T-helper 2 cell treated with Interferon-gamma antibody and Interleukin-4, amounts not matched to agents 5 μg/mL and 100 μg/mL, for 36 hours (primary cell): ENCODE measurements around the gene CATSPERB.
A peak's percentile ranks its signal among the peaks of the same experiment; 100 is the strongest.
"Not testable (repeated sequence)": the region's sequence is repeated elsewhere in the genome, so short reads cannot be mapped to it uniquely, and the experiment has no call there.

Experiments used
- DNase-seq: peaks from one replicate; pipeline ENCODE4 v3.0.0; 2021; ENCODE audit warnings: low spot score
- H3K27ac Mint-ChIP-seq: one replicate; pipeline ENCODE4 v1.8.0; 2021; ENCODE audit warnings: mild to moderate bottlenecking, mixed read lengths
- H3K27me3 Mint-ChIP-seq: one replicate; pipeline ENCODE4 v1.8.0; 2021; ENCODE audit warnings: low read depth, mixed read lengths
- H3K36me3 Mint-ChIP-seq: one replicate; pipeline ENCODE4 v1.8.0; 2021; ENCODE audit warnings: low read depth, mixed read lengths
- H3K4me1 Mint-ChIP-seq: one replicate; pipeline ENCODE4 v1.8.0; 2021; ENCODE audit warnings: low read depth, mixed read lengths
- H3K4me3 Mint-ChIP-seq: one replicate; pipeline ENCODE4 v1.8.0; 2022; ENCODE audit warnings: mild to moderate bottlenecking, moderate library complexity, mixed read lengths
- H3K9me3 Mint-ChIP-seq: one replicate; pipeline ENCODE4 v1.8.0; 2021; ENCODE audit warnings: mixed read lengths

CATSPERB gene

GRCh38 chr14:91606851-91607250, 125.0 kb downstream of the CATSPERB start:
- no peak for DNase-seq
- Mint-ChIP-seq H3K9me3 (no peaks in the 10 kb centered on the region), H3K27ac (no peak overlapping the region)

DNA sequence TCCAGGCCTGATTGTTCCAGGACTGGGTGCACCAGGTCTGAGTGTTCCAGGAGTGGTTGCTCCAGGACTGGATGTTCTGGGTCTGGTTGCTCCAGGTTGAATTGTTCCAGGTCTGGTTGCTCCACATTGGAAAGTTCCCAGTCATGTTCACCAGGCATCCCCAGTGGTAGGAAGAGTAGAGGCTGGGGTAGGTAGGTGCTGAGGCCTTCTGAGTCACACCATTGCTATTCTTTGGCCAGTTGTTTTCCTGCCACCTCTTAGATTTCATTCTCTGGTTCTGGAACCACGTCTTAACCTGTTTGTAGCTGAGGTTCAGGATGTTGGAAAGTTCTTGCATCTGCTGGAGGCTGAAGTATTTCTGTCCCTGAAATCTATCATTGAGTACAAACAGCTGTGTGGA, 127.3 kb downstream of the CATSPERB start:
- H3K27ac Mint-ChIP-seq, H3K27me3 Mint-ChIP-seq, H3K9me3 Mint-ChIP-seq, H3K4me3 Mint-ChIP-seq, DNase-seq, H3K36me3 Mint-ChIP-seq, H3K4me1 Mint-ChIP-seq: not testable (repeated sequence)

More at GRCh38 chr14:91606851-91607250, 125.0 kb downstream of the CATSPERB start:
- Mint-ChIP-seq H3K4me1 (no peaks in the 10 kb centered on the region), H3K36me3 (no peaks in the 10 kb centered on the region), H3K27me3 (no peaks in the 10 kb centered on the region), H3K4me3 (no peak overlapping the region)

DNA sequence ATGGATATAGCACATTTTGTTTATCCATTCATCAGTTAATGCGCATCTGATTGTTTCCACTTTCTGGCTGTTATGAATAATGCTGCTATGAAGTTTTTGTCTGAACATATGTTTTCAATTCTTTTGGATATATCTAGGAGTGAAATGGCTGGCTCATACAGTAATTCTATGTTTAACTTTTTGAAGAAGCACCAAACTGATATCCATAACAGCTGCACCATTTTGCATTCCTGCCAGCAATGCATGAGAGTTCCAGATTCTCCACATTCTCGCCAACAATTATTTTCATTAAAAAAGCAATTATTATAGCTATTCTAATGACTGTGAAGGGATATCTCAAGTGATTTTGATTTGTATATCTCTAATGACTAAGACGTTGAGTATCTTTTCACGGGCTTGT, 131.9 kb downstream of the CATSPERB start:
- peaks cover 8% of the 10 kb centered on the region for H3K9me3 Mint-ChIP-seq
- H3K27ac Mint-ChIP-seq = no peak overlapping the region
- H3K36me3 Mint-ChIP-seq = no peaks in the 10 kb centered on the region
- no peak for DNase-seq
- no peak overlapping the region for H3K4me3 Mint-ChIP-seq
- H3K4me1 Mint-ChIP-seq = no peaks in the 10 kb centered on the region
- no peaks in the 10 kb centered on the region for H3K27me3 Mint-ChIP-seq

- Mint-ChIP-seq H3K9me3 (peaks cover 14% of the 10 kb centered on the region), H3K4me1 (no peaks in the 10 kb centered on the region), H3K4me3 (no peak overlapping the region), H3K27ac (no peak overlapping the region), H3K36me3 (no peaks in the 10 kb centered on the region), H3K27me3 (no peaks in the 10 kb centered on the region)
- DNase-seq = no peak
Observed at GRCh38 chr14:91595736-91596135, 136.2 kb downstream of the CATSPERB start.

- not testable (repeated sequence) for H3K36me3 Mint-ChIP-seq, H3K27ac Mint-ChIP-seq, H3K4me3 Mint-ChIP-seq, H3K27me3 Mint-ChIP-seq, DNase-seq, H3K4me1 Mint-ChIP-seq
- H3K9me3 Mint-ChIP-seq = peaks cover 14% of the 10 kb centered on the region
Observed at GRCh38 chr14:91593957-91594356, 137.9 kb downstream of the CATSPERB start.

DNA sequence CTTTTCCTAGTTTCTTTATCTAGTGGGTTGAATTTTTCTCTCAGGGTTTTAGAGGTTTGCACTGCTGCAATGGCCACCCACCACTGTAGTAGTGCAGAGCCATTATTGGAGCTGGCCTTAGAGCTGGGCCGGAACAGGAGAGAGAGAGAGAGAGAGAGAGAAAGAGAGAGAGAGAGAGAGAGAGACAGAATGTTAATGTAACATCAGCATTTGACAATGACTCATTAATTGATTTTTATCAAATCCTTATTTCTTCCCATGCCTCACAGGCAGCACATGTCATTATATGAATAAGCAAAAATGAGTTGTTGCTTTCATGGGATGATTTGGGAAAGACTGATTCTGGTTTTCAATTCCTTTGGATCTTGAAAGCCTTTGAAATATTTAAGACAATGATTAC, 145.5 kb downstream of the CATSPERB start:
- H3K27me3 Mint-ChIP-seq = peaks cover 6% of the 10 kb centered on the region
- no peak overlapping the region for H3K4me3 Mint-ChIP-seq
- H3K9me3 Mint-ChIP-seq = peaks cover 14% of the 10 kb centered on the region
- H3K27ac Mint-ChIP-seq = no peak overlapping the region
- DNase-seq = no peak
- peaks cover 1% of the 10 kb centered on the region for H3K36me3 Mint-ChIP-seq
- no peaks in the 10 kb centered on the region for H3K4me1 Mint-ChIP-seq

- Mint-ChIP-seq H3K4me3 (no peak overlapping the region), H3K9me3 (peaks cover 14% of the 10 kb centered on the region), H3K27ac (no peak overlapping the region), H3K36me3 (peaks cover 1% of the 10 kb centered on the region), H3K27me3 (peaks cover 9% of the 10 kb centered on the region), H3K4me1 (no peaks in the 10 kb centered on the region)
- no peak for DNase-seq
Observed at GRCh38 chr14:91585856-91586255, 146.0 kb downstream of the CATSPERB start.

DNA sequence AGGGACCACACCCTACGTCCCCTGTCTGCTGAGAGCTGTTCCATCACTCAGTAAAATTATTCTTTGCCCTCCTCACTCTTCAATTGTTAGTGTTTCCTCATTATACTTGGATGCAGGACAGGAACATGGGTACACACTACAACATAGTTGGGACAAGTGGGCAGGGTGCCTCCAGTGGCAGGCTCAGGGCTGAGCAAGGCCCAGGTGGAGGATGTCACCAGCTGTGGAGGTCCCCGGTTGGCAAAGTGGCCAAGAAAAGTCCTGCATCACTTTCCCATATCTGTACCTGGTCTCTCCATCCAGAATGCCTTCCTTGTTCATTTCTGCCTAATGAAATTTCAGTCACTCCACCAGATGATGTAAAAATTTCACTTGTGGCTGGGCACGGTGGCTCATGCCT, 149.1 kb downstream of the CATSPERB start:
- peaks cover 1% of the 10 kb centered on the region for H3K36me3 Mint-ChIP-seq
- no peak for DNase-seq
- no peak overlapping the region for H3K4me3 Mint-ChIP-seq
- H3K4me1 Mint-ChIP-seq = no peaks in the 10 kb centered on the region
- no peak overlapping the region for H3K27ac Mint-ChIP-seq
- peaks cover 14% of the 10 kb centered on the region for H3K9me3 Mint-ChIP-seq
- H3K27me3 Mint-ChIP-seq = peaks cover 15% of the 10 kb centered on the region

DNA sequence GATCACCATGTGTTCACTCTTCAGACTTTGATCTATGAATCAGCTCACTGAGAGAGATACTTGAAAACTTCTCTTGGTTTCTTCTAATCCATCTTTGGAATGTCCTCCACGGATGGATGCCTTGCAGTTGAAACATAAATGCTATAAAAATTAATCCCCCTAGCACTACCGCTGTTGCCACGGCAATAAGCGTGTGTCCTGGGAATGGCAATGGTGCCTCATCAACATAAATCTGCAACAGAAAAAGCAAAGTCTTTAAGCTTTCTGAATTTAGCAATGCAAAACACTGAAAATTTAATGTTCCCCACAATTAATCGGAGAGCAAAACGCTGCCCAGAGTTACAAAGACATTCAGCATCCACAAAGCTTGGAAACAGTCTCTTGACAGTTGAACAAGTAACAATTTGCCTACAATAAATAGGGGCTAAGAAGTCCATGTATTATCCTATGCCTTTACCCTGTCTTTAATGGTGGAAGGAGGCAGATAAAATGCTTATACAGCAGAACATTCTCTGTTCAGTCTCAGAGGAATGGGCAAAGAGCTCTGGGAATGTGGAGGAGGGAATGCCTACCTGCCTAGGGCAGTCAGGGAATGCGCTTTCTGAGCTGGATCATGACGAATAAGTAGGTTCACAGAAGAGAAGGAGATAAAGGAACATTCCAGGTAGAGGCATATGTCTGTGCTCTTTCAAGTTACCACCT, 150.9 kb downstream of the CATSPERB start:
- H3K9me3 Mint-ChIP-seq = peaks cover 14% of the 10 kb centered on the region
- no peak for DNase-seq
- no peak overlapping the region for H3K4me3 Mint-ChIP-seq
- H3K36me3 Mint-ChIP-seq = peaks cover 1% of the 10 kb centered on the region
- H3K27ac Mint-ChIP-seq = no peak overlapping the region
- no peaks in the 10 kb centered on the region for H3K4me1 Mint-ChIP-seq
- peaks cover 15% of the 10 kb centered on the region for H3K27me3 Mint-ChIP-seq

- Mint-ChIP-seq H3K4me3 (no peak overlapping the region), H3K36me3 (no peaks in the 10 kb centered on the region), H3K27ac (no peak overlapping the region), H3K9me3 (no peaks in the 10 kb centered on the region), H3K27me3 (peaks cover 36% of the 10 kb centered on the region), H3K4me1 (peaks cover 10% of the 10 kb centered on the region)
- DNase-seq = no peak
Observed at GRCh38 chr14:91577632-91578233, 154.2 kb downstream of the CATSPERB start.

DNA sequence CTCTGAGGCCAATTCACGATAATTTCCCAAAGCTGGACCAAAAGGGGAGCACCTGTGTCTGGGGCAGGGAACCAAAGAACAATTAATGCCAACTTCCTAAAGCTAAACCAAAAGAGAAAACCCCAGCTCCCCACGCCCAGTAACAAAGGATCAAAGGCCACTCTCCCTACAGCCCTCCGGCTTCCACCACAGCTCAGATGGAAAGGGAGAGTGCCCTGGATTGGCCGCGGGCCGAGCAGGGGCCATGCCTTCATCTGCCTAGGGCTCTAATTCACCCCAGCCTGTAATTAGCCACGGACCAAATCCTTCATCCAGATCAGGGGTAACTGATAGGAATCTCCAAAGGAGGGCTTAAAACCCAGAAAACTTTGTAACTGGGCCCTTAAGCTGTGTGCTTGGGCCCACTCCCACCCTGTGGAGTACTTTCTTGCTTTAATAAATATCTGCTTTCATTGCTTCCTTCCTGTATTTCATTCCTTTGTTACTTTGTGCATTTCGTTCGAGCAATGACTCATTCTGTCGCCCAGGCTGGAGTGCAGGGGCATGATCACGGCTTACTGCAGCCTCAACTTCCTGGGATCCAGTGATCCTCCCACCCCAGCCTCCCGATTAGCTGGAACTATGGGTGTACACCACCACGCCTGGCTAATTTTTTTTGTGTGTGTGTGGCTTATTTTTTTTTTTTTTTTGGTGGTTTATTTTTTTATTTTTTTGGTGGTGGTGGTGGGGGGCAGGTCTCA, 156.2 kb downstream of the CATSPERB start:
- H3K9me3 Mint-ChIP-seq = no peaks in the 10 kb centered on the region
- H3K27ac Mint-ChIP-seq = no peak overlapping the region
- peak overlapping the region; percentile 5 for H3K4me3 Mint-ChIP-seq
- no peak for DNase-seq
- no peaks in the 10 kb centered on the region for H3K36me3 Mint-ChIP-seq
- H3K4me1 Mint-ChIP-seq = peaks cover 10% of the 10 kb centered on the region
- H3K27me3 Mint-ChIP-seq = peaks cover 35% of the 10 kb centered on the region

GRCh38 chr14:91573894-91574837, 157.7 kb downstream of the CATSPERB start:
- peaks cover 29% of the 10 kb centered on the region for H3K27me3 Mint-ChIP-seq
- DNase-seq = peak; percentile 82
- H3K27ac Mint-ChIP-seq = no peak overlapping the region
- no peaks in the 10 kb centered on the region for H3K36me3 Mint-ChIP-seq
- no peaks in the 10 kb centered on the region for H3K9me3 Mint-ChIP-seq
- H3K4me1 Mint-ChIP-seq = peaks cover 10% of the 10 kb centered on the region
- peak overlapping the region; percentile 63 for H3K4me3 Mint-ChIP-seq

- H3K9me3 Mint-ChIP-seq = no peaks in the 10 kb centered on the region
- H3K4me1 Mint-ChIP-seq = peaks cover 10% of the 10 kb centered on the region
- H3K27ac Mint-ChIP-seq = no peak overlapping the region
- H3K36me3 Mint-ChIP-seq = no peaks in the 10 kb centered on the region
- peak overlapping the region; percentile 62 for H3K4me3 Mint-ChIP-seq
- DNase-seq = no peak
- H3K27me3 Mint-ChIP-seq = peaks cover 29% of the 10 kb centered on the region
Observed at GRCh38 chr14:91573528-91573893, 158.4 kb downstream of the CATSPERB start.
